HG02798 (cell line): ENCODE data around the gene MCRIP1.

Source experiments
- ATAC-seq: cut with Tn5 transposase; IDR thresholded peaks from one replicate; pipeline ENCODE4 v1.9.1; 2021; ENCODE audit warnings: mild to moderate bottlenecking; ENCODE audit not compliant: unreplicated experiment, poor library complexity

MCRIP1 gene

GRCh38 chr17:81833160-81833920 lies at the start of gene MCRIP1:
Gene MCRIP1 (minus strand): TSS chr17:81833291. CDS start chr17:81824506, 8,785 bp downstream.
- ATAC-seq, result peak; percentile 84

DNA sequence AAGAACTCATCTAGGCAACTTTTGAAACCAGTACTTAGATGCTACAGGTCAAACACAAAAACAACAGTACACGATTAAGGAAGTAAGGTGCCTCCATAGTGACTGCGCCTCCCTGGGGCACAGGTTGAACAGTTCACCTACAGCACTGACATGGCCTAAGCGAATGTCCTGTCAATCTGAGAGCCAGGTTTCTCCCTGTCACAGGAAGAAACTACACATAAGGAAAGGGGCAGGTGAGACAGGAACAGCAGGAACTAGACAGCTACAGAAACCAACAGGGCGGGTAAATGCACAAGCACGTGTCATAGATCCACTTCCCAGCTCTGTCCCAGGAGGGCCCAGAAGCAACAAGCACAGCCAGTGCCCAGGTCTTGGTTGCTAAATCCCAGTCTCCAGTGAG lies 46.0 kb upstream of the MCRIP1 start:
- no peak for ATAC-seq

- ATAC-seq, result no peak
Observed at GRCh38 chr17:81878294-81878693, 45.2 kb upstream of the MCRIP1 start.

GRCh38 chr17:81877569-81877968 lies 44.5 kb upstream of the MCRIP1 start:
- ATAC-seq, result no peak

- ATAC-seq, result peak; percentile 72
Observed at GRCh38 chr17:81871387-81872230, 38.5 kb upstream of the MCRIP1 start.

DNA sequence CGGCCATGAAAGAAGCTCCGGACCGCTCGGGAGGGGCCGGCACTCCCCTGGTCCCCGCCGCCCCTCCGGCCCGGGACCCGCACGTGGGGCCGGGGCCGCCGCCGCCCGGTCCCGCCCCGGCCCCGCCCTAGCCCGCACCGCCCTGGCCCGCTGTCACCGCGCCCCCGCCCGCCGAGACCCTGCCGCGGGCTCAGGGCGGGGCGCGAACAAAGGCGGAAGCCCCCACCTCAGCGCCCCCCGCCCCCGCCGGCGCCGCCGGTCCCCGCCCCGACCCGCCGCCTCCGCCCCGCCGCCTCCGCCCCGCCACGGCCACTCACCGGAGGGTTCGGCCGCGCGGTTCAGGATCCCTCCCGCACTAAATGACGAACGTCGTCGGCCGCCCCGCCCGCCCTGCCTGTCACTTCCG lies 37.9 kb upstream of the MCRIP1 start, which contains the start of gene ARHGDIA:
Gene ARHGDIA, minus strand, starts transcription at position 357 of the 406 bp plus-strand sequence. CDS start 1,407 bp downstream, outside the sequence.
- ATAC-seq, result peak; percentile 26

DNA sequence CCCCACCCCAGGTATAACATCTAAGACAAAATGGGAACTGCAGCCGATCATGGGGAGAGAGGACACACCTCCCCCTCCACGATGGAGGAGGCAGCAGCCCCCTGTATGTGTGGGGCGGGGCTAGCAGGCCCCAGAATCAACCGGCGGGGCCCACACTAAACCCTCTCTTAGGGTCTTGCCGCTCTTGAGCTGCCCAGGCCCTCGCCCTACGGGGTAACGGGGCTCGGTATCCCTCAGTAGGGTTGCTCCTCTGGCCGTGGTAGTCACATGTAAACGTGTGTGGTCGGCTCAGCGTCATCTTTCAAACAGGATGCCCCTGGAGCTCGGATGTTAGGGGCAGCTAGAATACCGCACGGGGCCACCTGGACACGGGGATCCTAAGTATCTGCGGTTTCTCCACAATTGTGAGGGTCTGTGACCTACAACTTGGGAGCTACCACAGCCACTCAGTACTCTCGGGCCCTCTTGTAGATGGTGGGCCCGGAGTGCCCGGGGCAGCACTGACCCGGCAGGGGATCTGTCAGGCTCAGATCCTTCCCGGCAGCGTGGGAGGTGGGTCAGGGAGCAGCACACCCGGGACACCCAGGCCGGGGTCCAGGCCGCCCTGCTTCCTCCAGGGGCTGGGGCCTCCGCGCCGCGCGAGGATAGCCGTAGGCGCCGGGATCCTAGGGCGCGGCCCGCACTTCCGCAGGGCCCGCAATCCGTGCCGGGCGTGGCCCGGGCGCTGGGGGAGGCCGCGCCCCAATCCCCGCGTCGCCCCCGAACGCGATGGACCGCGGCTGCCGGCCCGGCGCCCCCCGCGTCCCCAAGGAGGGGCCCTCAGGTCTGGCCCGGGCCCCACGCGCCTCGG lies 37.3 kb upstream of the MCRIP1 start:
- ATAC-seq, result peak; percentile 15

- no peak for ATAC-seq
Observed at GRCh38 chr17:81869221-81870130, 36.4 kb upstream of the MCRIP1 start.

DNA sequence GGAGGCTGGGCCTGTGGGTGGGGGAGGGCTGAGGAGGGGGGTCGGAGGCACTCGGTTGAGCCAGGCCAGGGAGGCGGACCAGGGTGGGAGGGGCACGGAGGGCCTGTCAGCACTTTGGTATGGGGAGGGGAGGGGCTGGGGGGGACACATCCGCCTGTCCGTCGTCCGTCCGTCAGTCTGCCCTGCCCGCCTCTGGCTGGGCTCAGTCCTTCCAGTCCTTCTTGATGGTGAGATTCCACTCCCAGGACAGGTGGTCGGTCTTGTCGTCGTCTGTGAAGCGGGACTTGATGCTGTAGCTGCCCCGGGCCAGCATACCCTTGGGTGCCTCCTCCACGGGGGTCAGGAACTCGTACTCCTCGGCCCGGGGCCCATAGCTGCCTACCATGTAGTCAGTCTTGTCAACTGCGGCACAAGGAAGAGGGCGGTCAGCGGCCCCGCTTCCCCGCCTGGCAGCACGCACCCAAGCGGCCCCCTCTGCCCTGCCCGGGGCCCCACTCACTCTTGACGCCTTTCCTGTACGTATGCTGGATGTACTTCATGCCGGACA lies 35.7 kb upstream of the MCRIP1 start:
- ATAC-seq, result no peak

- no peak for ATAC-seq
Observed at GRCh38 chr17:81867991-81868673, 35.0 kb upstream of the MCRIP1 start.

DNA sequence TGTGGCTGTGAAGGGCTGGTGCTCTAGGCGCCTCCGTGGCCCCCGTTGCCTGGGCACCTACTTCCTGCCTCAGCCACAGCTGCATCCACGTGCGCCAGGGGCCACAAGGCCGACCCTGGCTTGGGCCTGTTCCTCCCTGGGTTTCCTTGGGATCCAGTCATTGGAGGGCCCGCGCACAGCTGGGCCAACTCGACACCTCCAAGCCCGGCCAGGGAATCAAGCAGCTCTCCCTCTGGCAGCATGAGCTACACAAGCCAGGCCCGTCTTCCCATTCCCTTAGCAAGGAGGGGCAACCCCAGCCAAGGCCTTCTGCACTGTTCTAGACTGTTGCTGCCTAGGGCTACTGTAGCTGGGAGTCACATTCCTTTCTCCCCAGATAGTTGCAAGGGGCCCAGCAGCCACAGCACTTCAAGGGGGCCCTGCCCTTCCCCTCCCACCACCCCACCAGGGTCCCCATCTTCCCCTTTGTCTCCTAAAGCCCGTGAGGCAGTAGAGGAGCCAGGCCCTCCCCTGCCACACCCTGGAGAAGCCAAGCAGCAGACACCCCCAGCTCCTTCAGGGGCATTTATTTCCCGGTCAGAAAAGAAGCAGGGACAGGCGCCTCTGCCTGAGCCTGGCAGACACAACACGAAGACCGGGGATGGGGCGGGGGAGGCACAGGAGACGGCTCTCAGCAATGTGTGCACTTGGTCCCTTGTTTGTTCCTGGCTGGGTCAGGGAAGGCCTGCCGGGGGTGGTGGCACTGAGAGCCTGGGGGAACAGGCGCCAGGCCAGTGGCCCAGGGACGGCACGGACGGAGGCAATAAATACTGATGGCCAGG lies 34.3 kb upstream of the MCRIP1 start:
- no peak for ATAC-seq

DNA sequence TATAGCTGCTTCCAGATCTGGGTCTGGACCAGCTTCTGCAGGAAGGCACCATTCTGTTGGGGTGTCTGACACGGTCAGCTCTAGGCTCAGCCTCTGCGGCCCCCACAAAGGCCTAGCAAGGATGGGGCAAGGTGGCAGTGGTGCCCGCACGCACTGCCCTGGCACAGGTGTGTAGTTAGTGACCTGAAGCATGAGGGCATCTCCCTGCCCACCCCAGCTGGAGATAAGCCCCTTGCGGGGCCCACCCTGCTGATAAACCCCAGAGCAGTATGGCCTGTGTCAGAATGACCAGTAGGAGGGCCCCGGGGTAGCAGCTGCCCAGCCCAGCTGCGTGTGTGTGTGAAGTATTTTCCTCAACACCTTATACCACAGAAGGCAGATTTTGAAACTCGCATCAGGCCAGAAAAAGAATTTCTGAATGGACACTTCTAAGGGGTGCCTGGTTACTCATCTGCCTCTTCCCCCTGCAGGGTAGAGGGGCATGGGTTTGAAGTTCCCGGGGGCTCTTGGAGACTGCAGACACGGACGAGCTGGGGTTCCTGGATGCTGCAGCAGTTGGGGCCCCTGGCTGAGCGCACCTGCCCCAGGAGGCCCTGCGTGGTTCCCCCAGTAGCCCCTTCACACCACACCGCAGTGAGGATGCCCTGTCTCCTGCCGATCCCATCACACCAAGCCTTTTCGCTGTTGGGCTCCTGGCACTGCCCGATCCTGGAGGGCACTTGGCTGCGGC lies 33.5 kb upstream of the MCRIP1 start:
- ATAC-seq, result no peak

- ATAC-seq, result no peak
Observed at GRCh38 chr17:81865733-81866439, 32.8 kb upstream of the MCRIP1 start.

GRCh38 chr17:81865358-81865732 lies 32.3 kb upstream of the MCRIP1 start:
- ATAC-seq, result no peak

DNA sequence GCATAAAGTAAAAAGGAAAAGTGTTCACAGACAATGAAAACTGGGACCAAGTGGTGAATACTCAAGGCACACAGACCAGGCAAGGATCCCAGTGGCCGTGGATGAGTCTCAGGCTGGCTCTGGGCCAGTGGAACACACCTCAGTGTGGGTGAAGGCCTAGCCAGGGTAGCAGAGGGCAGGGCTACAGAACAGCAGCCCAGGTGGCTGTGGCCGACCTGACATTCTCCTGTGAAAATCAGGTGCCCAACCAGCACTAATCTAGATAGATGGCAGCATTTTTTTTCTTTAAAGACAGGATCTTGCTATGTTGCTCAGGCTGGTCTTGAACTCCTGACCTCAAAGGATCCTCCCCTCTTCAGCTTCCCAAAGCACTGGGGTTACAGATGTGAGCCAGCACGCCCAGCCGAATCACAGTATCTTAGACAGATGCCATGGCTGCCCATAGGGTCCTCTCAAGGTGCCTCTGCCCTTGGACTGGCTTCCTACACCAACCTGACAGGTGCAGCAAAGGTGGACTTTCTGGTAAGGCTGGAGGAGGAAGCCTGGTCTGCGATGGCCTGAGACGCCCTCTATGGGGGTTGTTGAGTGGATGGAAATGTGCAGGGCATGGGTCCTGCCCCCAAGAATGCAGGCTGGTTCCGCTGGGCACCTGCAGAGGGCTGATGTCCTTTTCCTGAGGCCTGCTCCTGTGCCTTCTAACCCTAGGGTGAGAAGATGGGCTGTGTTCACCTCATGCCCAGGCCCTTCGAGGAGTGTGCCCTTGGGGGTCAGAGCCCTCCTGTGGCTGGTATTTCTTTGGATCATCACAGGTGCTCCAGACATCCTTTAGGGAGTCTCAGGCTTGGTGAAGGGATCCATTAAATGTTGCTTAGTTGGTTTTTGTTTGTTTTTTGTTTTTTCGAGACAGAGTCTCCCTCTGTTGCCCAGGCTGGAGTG lies 31.0 kb upstream of the MCRIP1 start:
- no peak for ATAC-seq
